ENCODE results near the gene ZNF207.

DNA sequence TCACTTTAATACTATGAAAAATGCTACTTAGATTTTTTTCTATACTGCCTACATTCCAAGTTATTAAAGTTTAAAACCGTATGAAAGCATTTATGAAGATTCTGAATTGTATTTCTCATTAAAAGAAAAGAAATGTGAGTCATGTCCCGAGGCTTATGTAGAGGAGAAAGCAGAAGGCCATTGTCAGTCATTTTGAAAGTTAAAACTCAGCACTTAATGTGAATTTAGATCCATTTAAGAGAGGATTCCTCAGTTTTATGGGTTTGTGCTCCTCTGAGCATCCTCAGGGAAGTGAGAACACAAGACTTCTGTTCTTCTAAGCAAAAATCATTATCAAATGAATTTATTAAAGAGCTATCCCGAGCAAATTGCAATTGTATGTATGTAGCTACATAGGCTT is 19.8 kb upstream of the ZNF207 start:
- TF ChIP-seq, protein P1, sequence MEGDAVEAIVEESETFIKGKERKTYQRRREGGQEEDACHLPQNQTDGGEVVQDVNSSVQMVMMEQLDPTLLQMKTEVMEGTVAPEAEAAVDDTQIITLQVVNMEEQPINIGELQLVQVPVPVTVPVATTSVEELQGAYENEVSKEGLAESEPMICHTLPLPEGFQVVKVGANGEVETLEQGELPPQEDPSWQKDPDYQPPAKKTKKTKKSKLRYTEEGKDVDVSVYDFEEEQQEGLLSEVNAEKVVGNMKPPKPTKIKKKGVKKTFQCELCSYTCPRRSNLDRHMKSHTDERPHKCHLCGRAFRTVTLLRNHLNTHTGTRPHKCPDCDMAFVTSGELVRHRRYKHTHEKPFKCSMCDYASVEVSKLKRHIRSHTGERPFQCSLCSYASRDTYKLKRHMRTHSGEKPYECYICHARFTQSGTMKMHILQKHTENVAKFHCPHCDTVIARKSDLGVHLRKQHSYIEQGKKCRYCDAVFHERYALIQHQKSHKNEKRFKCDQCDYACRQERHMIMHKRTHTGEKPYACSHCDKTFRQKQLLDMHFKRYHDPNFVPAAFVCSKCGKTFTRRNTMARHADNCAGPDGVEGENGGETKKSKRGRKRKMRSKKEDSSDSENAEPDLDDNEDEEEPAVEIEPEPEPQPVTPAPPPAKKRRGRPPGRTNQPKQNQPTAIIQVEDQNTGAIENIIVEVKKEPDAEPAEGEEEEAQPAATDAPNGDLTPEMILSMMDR (conservative IDR thresholded peaks at IDR 0.05; ENCODE audit: low read depth, low read length), result no peak
- no peak for TF ChIP-seq EZH2 (IDR thresholded peaks at IDR 0.05; ENCODE audit: borderline replicate concordance, low read depth, low read length, poor library complexity, severe bottlenecking)
